Muscle layer of duodenum (tissue), 2 donors: ENCODE measurements around the gene DRD4.

Source experiments
- H3K27ac ChIP-seq: one replicate; pipeline ENCODE4 v1.7.0; 2013; ENCODE audit warnings: mild to moderate bottlenecking, low read length
- H3K27me3 ChIP-seq: one replicate; pipeline ENCODE4 v1.7.0; 2013; ENCODE audit warnings: low read depth, mild to moderate bottlenecking, control low read depth, low read length
- H3K36me3 ChIP-seq, 2 donors: one replicate each; pipeline ENCODE4 v1.7.0; 2013; ENCODE audit warnings: low read length in 2 of 2, control low read depth in 1 of 2, mild to moderate bottlenecking in 1 of 2; ENCODE audit not compliant: insufficient read depth in 2 of 2, control insufficient read depth in 1 of 2
- H3K4me1 ChIP-seq, 2 donors: one replicate each; pipeline ENCODE4 v1.7.0; 2013; ENCODE audit warnings: low read length in 2 of 2, mild to moderate bottlenecking in 2 of 2, control low read depth in 1 of 2, moderate library complexity in 1 of 2; ENCODE audit not compliant: insufficient read depth in 2 of 2, control insufficient read depth in 1 of 2
- H3K4me3 ChIP-seq, 2 donors: one replicate each; pipeline ENCODE4 v1.7.0; 2013; ENCODE audit warnings: low read length in 2 of 2, low read depth in 1 of 2, mild to moderate bottlenecking in 1 of 2
- H3K9me3 ChIP-seq, 2 donors: one replicate each; pipeline ENCODE4 v1.7.0; 2013; ENCODE audit warnings: low read length in 2 of 2, control low read depth in 1 of 2, mild to moderate bottlenecking in 1 of 2; ENCODE audit not compliant: control insufficient read depth in 1 of 2
- donor health status: healthy.

Gene DRD4

DNA sequence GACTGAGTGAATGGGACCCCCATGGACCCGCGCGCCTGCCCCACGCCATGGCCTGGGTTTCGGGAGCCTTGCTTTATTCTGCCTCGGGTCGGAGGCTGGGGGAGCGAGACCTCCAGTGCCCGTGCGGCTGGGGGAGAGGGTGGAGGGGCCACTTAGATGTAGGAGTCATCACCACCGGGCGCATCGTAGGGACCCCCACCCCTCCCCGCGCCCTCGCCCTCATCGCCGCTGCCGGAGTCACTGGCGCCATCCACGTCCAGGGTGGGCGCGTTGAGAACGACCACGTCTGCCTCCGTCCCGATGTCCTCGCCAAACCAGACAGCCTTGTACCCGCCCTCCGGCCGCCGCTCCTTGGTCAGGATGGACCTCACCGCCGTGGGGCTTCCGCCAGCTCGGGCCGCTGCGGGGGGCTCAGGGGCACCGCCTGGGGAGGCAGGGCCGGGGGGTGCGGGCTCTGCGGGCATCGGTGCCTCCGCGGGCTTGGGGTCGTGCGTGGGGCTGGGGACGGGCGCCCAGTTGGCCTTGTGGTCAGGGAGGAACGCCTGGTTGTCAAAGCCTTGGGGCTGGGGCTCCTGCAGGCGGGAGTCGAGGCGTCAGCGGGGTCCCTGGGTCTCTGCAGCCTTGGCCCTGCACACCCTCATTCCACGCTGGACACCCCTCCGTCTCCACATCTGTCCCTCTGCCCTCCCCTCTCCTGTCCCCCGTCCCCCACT, 19.7 kb upstream of the DRD4 start:
- H3K4me1 ChIP-seq: peaks cover 0 to 16% of the 10 kb centered on the region in 2 donors
- H3K9me3 ChIP-seq: no peaks in the 10 kb centered on the region
- H3K27ac ChIP-seq: no peak overlapping the region
- H3K4me3 ChIP-seq: no peak overlapping the region
- H3K36me3 ChIP-seq: peaks cover 7 to 9% of the 10 kb centered on the region in 2 donors
- H3K27me3 ChIP-seq: no peaks in the 10 kb centered on the region

DNA sequence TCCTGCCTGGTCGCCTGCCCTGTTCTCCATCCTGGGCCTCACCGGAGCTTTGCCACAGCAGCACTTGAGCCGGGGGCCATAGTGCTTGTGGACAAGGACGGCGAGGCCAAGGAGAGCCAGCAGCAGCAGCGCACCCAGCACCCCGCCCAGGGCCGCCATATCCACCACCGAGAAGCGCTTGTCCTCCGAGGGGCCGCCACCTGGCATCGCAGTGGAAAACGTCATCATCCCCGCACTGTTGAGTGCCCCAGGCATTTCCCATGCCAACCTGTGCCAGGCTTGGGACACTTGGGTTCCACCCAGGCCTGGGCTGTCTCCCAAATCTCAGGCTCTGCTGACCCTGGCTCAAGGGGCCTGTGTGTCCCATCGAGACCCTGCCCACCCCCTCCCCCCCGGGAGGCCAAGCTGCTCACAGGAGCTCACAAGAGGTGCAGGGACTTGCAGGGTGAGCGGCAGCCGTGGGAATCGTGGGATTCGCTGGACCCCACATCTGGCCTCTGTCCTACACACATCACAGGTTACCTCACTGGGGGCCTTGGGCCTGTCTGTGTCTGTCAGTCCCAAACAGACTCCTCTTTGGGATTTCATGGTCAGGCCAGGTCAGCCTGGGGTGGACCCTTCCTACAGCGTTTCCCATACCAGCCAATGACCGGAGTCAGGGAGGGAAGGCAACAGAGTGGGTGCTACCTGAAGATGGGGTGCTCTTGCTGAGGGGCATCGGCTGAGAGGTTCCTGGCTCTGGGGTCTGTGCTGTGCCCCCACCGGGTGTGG, 19.0 kb upstream of the DRD4 start:
- Histone ChIP-seq H3K36me3 (peaks cover under 1 to 2% of the 10 kb centered on the region in 2 donors), H3K27ac (no peak overlapping the region), H3K4me1 (peaks cover 0 to 16% of the 10 kb centered on the region in 2 donors), H3K4me3 (no peak overlapping the region), H3K27me3 (no peaks in the 10 kb centered on the region), H3K9me3 (no peaks in the 10 kb centered on the region)

- Histone ChIP-seq H3K27ac (no peak overlapping the region), H3K4me1 (peaks cover 0 to 13% of the 10 kb centered on the region in 2 donors), H3K4me3 (no peak overlapping the region), H3K9me3 (no peaks in the 10 kb centered on the region), H3K27me3 (no peaks in the 10 kb centered on the region), H3K36me3 (no peaks in the 10 kb centered on the region)
Measured at GRCh38 chr11:618856-619627, 18.0 kb upstream of the DRD4 start.

DNA sequence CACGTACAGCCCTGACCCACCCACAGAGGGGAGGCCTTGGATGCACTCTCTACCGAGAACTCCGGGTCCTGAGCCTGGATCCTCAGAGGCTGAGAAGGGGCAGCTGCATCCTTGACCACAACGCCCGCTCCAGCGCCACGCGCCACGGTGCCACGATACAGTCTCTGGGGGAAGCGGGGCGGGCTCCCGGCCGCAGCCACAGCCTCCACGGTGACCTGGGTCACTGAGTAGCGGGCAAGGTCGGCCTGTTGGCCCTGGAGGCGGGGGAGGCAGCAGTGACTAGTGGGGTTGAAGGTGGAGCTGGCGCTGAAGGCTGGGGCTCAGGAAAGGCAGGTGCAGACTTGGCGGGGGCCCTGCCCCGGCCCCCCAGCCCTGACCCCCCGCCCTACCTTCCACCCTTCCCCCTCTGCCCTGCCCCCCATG, 17.4 kb upstream of the DRD4 start:
- Histone ChIP-seq H3K4me1 (peaks cover 0 to 7% of the 10 kb centered on the region in 2 donors), H3K27me3 (no peaks in the 10 kb centered on the region), H3K36me3 (no peaks in the 10 kb centered on the region), H3K27ac (no peak overlapping the region), H3K9me3 (no peaks in the 10 kb centered on the region), H3K4me3 (no peak overlapping the region)

GRCh38 chr11:620201-620600, 16.9 kb upstream of the DRD4 start:
- H3K27ac ChIP-seq: no peak overlapping the region

DNA sequence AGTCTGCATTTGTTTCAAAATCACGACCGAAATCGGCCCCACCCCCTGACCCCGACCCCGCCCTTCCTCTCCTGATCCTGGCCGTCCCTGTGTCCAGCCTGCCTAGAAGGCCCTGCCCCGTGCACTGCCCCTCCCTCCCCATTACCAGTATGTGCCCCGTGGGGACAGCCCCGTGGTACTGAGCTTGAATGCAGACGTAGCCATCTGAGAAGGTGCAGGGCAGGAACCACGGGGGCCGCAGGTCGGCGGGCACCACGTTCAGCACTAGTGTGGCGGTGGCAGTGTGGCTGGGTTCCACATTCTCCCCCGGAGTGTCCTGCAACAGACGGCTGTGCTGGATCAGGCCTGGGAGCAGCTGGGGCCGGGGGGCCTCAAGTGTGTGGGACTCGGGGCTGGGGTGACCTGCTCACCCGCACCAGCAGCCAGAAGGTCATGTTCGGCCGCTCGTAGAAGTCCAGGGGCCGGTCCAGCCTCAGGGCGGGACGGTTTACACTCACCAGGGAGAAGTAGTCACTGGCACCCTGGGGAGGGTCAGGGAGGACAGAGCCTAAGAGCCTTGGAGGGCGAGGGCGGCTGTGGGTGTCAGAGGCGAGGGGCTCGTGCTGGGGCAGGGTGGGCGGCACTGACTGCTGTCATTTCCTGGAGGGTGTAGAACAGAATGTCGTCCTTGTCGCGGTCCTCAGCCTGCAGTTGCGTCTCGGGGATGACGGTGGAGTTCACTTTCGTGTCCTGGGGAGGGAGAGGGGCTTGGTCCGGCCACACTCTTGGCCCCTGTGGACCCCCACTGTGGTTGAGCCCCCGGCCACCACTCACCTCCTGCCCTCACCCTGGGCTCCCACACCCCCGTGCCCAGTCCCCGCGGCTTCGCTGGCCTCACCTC, 15.9 kb upstream of the DRD4 start:
- Histone ChIP-seq H3K4me3 (no peak overlapping the region), H3K27me3 (no peaks in the 10 kb centered on the region), H3K36me3 (no peaks in the 10 kb centered on the region), H3K27ac (no peak overlapping the region), H3K9me3 (no peaks in the 10 kb centered on the region), H3K4me1 (no peaks in the 10 kb centered on the region)

More at GRCh38 chr11:620201-620600, 16.9 kb upstream of the DRD4 start:
- Histone ChIP-seq H3K4me1 (peaks cover 0 to 2% of the 10 kb centered on the region in 2 donors), H3K4me3 (no peak overlapping the region), H3K36me3 (no peaks in the 10 kb centered on the region), H3K27me3 (no peaks in the 10 kb centered on the region), H3K9me3 (no peaks in the 10 kb centered on the region)

GRCh38 chr11:621838-622237, 15.2 kb upstream of the DRD4 start:
- Histone ChIP-seq H3K4me3 (no peak overlapping the region), H3K27ac (no peak overlapping the region), H3K36me3 (no peaks in the 10 kb centered on the region), H3K4me1 (no peaks in the 10 kb centered on the region), H3K9me3 (no peaks in the 10 kb centered on the region), H3K27me3 (no peaks in the 10 kb centered on the region)

DNA sequence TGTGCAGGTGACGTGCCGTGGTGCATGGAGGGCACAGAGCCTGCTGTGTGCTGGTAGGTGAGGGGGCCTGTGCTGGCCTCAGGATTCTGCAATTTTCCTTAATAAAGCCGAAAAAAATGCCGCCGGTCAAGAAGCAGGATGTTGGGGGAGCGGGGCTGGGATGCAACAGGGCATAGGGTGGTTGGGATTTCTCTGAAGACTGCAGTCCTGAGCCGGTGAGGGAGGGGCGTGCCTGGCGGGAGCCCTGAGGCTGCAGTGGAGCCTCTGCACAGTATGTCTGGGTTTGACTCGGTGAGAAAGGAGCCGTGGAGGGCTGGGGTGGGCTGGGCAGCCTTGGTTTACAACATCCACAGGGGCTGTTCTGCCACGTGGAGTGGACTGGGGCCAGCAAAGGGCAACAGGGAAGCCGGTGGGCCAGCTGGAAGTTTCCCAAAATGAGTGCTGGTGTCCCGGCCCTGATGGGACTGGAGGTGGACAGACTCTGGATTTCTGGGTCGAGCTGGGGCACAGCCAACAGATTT, 13.7 kb upstream of the DRD4 start:
- no peak overlapping the region for H3K4me3 ChIP-seq
- peaks cover 0 to 4% of the 10 kb centered on the region in 2 donors for H3K4me1 ChIP-seq
- no peaks in the 10 kb centered on the region for H3K27me3 ChIP-seq
- no peak overlapping the region for H3K27ac ChIP-seq
- no peaks in the 10 kb centered on the region for H3K9me3 ChIP-seq
- no peaks in the 10 kb centered on the region for H3K36me3 ChIP-seq

DNA sequence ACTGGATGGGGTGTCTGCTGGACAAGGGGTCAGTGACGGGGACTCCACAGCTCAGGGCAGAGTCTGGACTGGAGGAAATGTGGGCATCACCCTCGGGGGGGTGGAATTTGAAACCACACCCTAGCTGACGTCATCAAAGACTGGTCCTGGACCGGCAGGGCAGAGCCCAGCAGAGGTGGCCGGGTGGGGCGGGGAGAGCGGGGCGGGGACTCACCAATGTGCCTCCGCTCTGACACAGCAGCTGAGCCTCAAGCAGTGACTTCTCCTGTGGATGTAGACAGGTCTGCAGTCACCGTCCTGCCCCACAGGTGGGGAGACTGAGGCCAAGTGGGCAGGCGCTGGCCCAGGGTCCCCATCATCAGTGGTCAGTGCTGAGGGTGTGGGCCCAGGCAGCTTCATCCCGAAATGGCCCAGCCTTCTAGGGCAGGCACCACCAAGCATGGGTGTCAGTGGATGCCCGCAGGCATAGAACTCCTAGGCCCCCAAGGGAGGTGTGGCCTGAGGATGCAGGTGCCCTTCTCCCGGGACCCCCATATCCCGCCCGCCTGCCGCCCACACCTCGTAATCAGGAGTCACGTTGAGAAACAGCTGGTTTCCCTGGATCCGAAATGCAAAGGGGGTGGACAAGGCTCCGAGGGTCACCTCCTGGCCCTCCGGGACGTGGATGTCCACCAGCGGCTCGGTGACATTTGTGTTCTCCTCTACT, 12.9 kb upstream of the DRD4 start:
- Histone ChIP-seq H3K9me3 (no peaks in the 10 kb centered on the region), H3K27ac (peak overlapping the region; percentile 45), H3K4me3 (peak overlapping the region in 1 of 2 donors; percentile 30), H3K27me3 (no peaks in the 10 kb centered on the region), H3K36me3 (no peaks in the 10 kb centered on the region), H3K4me1 (peaks cover 0 to 4% of the 10 kb centered on the region in 2 donors)
